Activated B cell treated with CpG ODN at 0.5 μM for 24 hours (primary cell): ENCODE data around the gene CAMK1. TPM values are rescaled to one million over a fixed set of nuclear protein-coding genes. Genes with fewer than 3 reads are reported as not detected.

Experiments
- ATAC-seq: fragments of 200-7000 bp; cut with Tn5 transposase; one replicate; pipeline ENCODE4 v1.10.0; 2021; ENCODE audit warnings: low read depth, mild to moderate bottlenecking, moderate library complexity
- CTCF ChIA-PET: fragments of 350-600 bp; sonication (Branson Sonifier 250); formaldehyde crosslinking; loops from one replicate; lab custom pipeline; 2021; ENCODE audit warnings: antibody characterized with exemption; lab: Charles Lee
- POLR2A ChIA-PET: fragments of 350-600 bp; sonication (Branson Sonifier 250); formaldehyde crosslinking; loops from one replicate; lab custom pipeline; 2021; ENCODE audit warnings: antibody characterized with exemption; lab: Charles Lee
- DNase-seq: peaks from one replicate; pipeline ENCODE4 v3.0.0; 2022
- H3K27ac Mint-ChIP-seq: one replicate; pipeline ENCODE4 v1.8.0; 2020; ENCODE audit warnings: mixed read lengths
- H3K27me3 Mint-ChIP-seq: one replicate; pipeline ENCODE4 v1.8.0; 2021; ENCODE audit warnings: mixed read lengths
- H3K36me3 Mint-ChIP-seq: one replicate; pipeline ENCODE4 v1.8.0; 2021; ENCODE audit warnings: low read depth, mixed read lengths
- H3K4me1 Mint-ChIP-seq: one replicate; pipeline ENCODE4 v1.8.0; 2021; ENCODE audit warnings: mixed read lengths
- H3K4me3 Mint-ChIP-seq: one replicate; pipeline ENCODE4 v1.8.0; 2020; ENCODE audit warnings: mild to moderate bottlenecking, mixed read lengths
- H3K9me3 Mint-ChIP-seq: one replicate; pipeline ENCODE4 v1.8.0; 2020; ENCODE audit warnings: mixed read lengths
- CTCF ChIP-seq: fragments of 200-600 bp; IDR thresholded peaks from one replicate; pipeline ENCODE4 v1.8.0; 2022; ENCODE audit warnings: antibody characterized with exemption, mild to moderate bottlenecking
- intact Hi-C: fragments of 100-400 bp; cut with micrococcal nuclease; formaldehyde crosslinking; loops from one replicate; pipeline ENCODE4 v1.15.1; 2024
- total RNA-seq: library from RNA; stranded (reverse); gene quantifications from 2 replicates; pipeline ENCODE4 v1.2.3, GENCODE V29; 2022

Gene CAMK1
- total RNA-seq, 1 donor from 2014 or later, result 1.7 TPM

- Mint-ChIP-seq H3K27me3 (no peaks in the 10 kb centered on the region), H3K27ac (no peak overlapping the region), H3K4me1 (peaks cover 41% of the 10 kb centered on the region), H3K4me3 (no peak overlapping the region), H3K9me3 (no peaks in the 10 kb centered on the region), H3K36me3 (peaks cover 12% of the 10 kb centered on the region)
- DNase-seq (no peak), ATAC-seq (no peak)
- intact Hi-C loops, result loop anchor here (10.0 kb wide), 1 partner anchor 765 kb away; the partner anchor contains the start of gene RAD18
- no peak for TF ChIP-seq CTCF
- ChIA-PET CTCF (no interaction called here), POLR2A (interaction anchor here (4.5 kb wide), 1 partner anchor 21 kb away, joined by 55 read pairs; the partner anchor contains the start of gene OGG1)
Measured at GRCh38 chr3:9729419-9729818, 40.3 kb downstream of the CAMK1 start.

GRCh38 chr3:9727743-9728142 lies 42.0 kb downstream of the CAMK1 start:
- peaks cover 4% of the 10 kb centered on the region for H3K36me3 Mint-ChIP-seq
- H3K4me1 Mint-ChIP-seq, result peaks cover 25% of the 10 kb centered on the region
- ATAC-seq, result no peak
- no peak overlapping the region for H3K4me3 Mint-ChIP-seq
- no peaks in the 10 kb centered on the region for H3K27me3 Mint-ChIP-seq
- no peak overlapping the region for H3K27ac Mint-ChIP-seq
- ChIA-PET POLR2A (interaction anchor here (0.6 to 0.8 kb wide), 3 partner anchors 37 to 163 kb away, joined by 3 read pairs; partner anchors contain the start of gene JAGN1), CTCF (interaction anchor here (0.6 to 2.4 kb wide), 11 partner anchors 10 to 374 kb away, joined by 3 to 21 read pairs (median 4); no protein-coding TSS in a partner anchor)
- no peaks in the 10 kb centered on the region for H3K9me3 Mint-ChIP-seq
- TF ChIP-seq CTCF, result no peak
- DNase-seq, result no peak
- intact Hi-C loops, result loop anchor here (1.0 to 10.0 kb wide), 4 partner anchors 163 to 763 kb away; partner anchors contain the start of genes JAGN1 and RAD18

GRCh38 chr3:9727041-9727595 lies 42.6 kb downstream of the CAMK1 start:
- ChIA-PET POLR2A (interaction anchor here (0.6 to 0.8 kb wide), 3 partner anchors 37 to 164 kb away, joined by 3 read pairs; partner anchors contain the start of gene JAGN1), CTCF (interaction anchor here (0.6 to 2.4 kb wide), 11 partner anchors 9 to 374 kb away, joined by 3 to 21 read pairs (median 4); no protein-coding TSS in a partner anchor)
- no peak for TF ChIP-seq CTCF
- H3K27ac Mint-ChIP-seq, result peak overlapping the region; percentile 62
- intact Hi-C loops, result loop anchor here (1.0 to 10.0 kb wide), 4 partner anchors 163 to 762 kb away; partner anchors contain the start of genes JAGN1 and RAD18
- H3K9me3 Mint-ChIP-seq, result no peaks in the 10 kb centered on the region
- H3K36me3 Mint-ChIP-seq, result peaks cover 4% of the 10 kb centered on the region
- H3K27me3 Mint-ChIP-seq, result no peaks in the 10 kb centered on the region
- peak; percentile 31 for DNase-seq
- peak overlapping the region; percentile 77 for H3K4me3 Mint-ChIP-seq
- H3K4me1 Mint-ChIP-seq, result peaks cover 22% of the 10 kb centered on the region
- peak; percentile 7 for ATAC-seq

- Mint-ChIP-seq H3K27ac (no peak overlapping the region), H3K9me3 (no peaks in the 10 kb centered on the region), H3K36me3 (peaks cover 1% of the 10 kb centered on the region), H3K4me3 (no peak overlapping the region), H3K27me3 (no peaks in the 10 kb centered on the region), H3K4me1 (peaks cover 31% of the 10 kb centered on the region)
- DNase-seq, result no peak
- CTCF ChIA-PET, result interaction anchor here (0.7 to 2.4 kb wide), 3 partner anchors 28 to 373 kb away, joined by 3 to 13 read pairs (median 3); no protein-coding TSS in a partner anchor
- POLR2A ChIA-PET, result no interaction called here
- ATAC-seq, result no peak
- intact Hi-C loops, result loop anchor here (10.0 kb wide), 1 partner anchor 761 kb away; the partner anchor contains the start of gene RAD18
- no peak for TF ChIP-seq CTCF
Measured at GRCh38 chr3:9725775-9726515, 43.8 kb downstream of the CAMK1 start.
